Femur (tissue), 1 donor: ENCODE results near the gene ZCCHC24.
A peak's percentile ranks its signal among the peaks of the same experiment; 100 is the strongest.

ENCODE experiments used
- DNase-seq: peaks from one replicate; pipeline ENCODE4 v3.0.0-alpha.2; 2017

The ZCCHC24 gene

GRCh38 chr10:79409726-79410085 lies 35.7 kb downstream of the ZCCHC24 start:
- DNase-seq, result peak; percentile 52

GRCh38 chr10:79409038-79409725 lies 36.2 kb downstream of the ZCCHC24 start:
- DNase-seq, result peak; percentile 19

GRCh38 chr10:79407811-79408795 lies 37.3 kb downstream of the ZCCHC24 start:
- DNase-seq, result peak; percentile 84

- peak; percentile 26 for DNase-seq
Measured at GRCh38 chr10:79407423-79407796, 38.0 kb downstream of the ZCCHC24 start.

GRCh38 chr10:79406683-79407422 lies 38.6 kb downstream of the ZCCHC24 start:
- peak; percentile 36 for DNase-seq

- no peak for DNase-seq
Measured at GRCh38 chr10:79405995-79406515, 39.4 kb downstream of the ZCCHC24 start.

GRCh38 chr10:79405221-79405994 lies 40.0 kb downstream of the ZCCHC24 start:
- peak; percentile 82 for DNase-seq

- DNase-seq, result peak; percentile 23
Measured at GRCh38 chr10:79404690-79405131, 40.7 kb downstream of the ZCCHC24 start.

- DNase-seq, result peak; percentile 82
Measured at GRCh38 chr10:79404231-79404609, 41.2 kb downstream of the ZCCHC24 start.

- DNase-seq, result peak; percentile 74
Measured at GRCh38 chr10:79403441-79404230, 41.8 kb downstream of the ZCCHC24 start.

GRCh38 chr10:79402951-79403350 lies 42.5 kb downstream of the ZCCHC24 start:
- DNase-seq, result no peak

GRCh38 chr10:79402625-79402946 lies 42.8 kb downstream of the ZCCHC24 start:
- DNase-seq, result peak; percentile 8

- peak; percentile 87 for DNase-seq
Measured at GRCh38 chr10:79401015-79401921, 44.2 kb downstream of the ZCCHC24 start.

GRCh38 chr10:79400146-79401004 lies 45.0 kb downstream of the ZCCHC24 start:
- DNase-seq, result no peak

- DNase-seq, result peak; percentile 94
Measured at GRCh38 chr10:79399223-79399831, 46.1 kb downstream of the ZCCHC24 start.

- DNase-seq, result no peak
Measured at GRCh38 chr10:79398642-79399041, 46.8 kb downstream of the ZCCHC24 start.

- DNase-seq, result peak; percentile 83
Measured at GRCh38 chr10:79397575-79398303, 47.7 kb downstream of the ZCCHC24 start.

GRCh38 chr10:79397051-79397450 lies 48.4 kb downstream of the ZCCHC24 start:
- DNase-seq, result no peak
